Measurements from ENCODE around the gene CFAP298. TPM values are rescaled to one million over a fixed set of nuclear protein-coding genes. Genes with fewer than 3 reads are reported as not detected.

The CFAP298 gene
- total and polyA plus RNA-seq, 2 of the 13 experiments (the other 11 are each of a cell fraction or from before 2014, with no cell fraction given): 21.2 to 62.2 TPM

DNA sequence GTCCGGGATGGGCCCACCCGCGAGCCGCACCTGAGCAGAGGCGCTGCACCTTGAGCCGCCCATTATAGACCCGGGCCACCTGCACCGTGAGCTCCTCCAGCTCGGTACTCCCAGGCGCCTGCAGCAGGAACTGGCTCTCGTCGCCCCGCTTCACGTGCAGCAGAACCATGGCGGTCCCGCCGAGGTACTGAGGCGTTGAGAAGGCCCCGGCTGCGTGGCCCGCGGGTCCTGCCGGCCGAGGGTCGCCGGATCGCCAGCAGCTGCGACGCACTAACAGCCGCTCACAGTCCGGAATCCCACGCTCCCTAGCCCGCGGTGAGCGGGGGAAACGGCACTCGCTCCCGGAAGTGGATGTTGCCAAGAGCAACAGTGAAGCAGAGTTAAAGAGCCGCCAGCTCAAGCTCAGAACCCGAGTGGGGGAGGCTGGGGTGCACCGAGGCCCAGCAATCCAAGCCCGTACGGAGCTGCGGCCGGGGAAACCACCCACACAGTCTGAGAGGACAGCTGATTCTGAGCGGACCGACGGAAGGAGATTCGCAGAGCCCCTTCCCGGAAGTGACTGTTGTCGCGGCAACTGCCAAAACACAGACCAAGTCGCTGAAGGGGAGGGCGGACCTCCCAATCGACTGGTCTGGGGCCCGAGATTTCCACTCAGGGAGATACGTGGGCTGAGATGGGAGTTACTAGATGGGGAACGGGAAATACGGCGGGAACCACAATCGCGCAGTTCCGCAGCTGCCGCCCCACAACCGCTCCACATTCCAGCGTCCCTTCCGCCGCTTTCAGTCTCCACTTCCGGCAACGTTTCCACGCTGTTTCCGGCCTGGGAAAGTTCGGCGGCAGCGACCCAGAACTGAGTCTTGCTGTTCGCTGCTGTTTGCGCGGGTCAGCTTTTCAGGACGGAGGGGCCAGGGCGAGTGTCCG, at the start of gene CFAP298 (continued):
- TF ChIP-seq, protein P1, sequence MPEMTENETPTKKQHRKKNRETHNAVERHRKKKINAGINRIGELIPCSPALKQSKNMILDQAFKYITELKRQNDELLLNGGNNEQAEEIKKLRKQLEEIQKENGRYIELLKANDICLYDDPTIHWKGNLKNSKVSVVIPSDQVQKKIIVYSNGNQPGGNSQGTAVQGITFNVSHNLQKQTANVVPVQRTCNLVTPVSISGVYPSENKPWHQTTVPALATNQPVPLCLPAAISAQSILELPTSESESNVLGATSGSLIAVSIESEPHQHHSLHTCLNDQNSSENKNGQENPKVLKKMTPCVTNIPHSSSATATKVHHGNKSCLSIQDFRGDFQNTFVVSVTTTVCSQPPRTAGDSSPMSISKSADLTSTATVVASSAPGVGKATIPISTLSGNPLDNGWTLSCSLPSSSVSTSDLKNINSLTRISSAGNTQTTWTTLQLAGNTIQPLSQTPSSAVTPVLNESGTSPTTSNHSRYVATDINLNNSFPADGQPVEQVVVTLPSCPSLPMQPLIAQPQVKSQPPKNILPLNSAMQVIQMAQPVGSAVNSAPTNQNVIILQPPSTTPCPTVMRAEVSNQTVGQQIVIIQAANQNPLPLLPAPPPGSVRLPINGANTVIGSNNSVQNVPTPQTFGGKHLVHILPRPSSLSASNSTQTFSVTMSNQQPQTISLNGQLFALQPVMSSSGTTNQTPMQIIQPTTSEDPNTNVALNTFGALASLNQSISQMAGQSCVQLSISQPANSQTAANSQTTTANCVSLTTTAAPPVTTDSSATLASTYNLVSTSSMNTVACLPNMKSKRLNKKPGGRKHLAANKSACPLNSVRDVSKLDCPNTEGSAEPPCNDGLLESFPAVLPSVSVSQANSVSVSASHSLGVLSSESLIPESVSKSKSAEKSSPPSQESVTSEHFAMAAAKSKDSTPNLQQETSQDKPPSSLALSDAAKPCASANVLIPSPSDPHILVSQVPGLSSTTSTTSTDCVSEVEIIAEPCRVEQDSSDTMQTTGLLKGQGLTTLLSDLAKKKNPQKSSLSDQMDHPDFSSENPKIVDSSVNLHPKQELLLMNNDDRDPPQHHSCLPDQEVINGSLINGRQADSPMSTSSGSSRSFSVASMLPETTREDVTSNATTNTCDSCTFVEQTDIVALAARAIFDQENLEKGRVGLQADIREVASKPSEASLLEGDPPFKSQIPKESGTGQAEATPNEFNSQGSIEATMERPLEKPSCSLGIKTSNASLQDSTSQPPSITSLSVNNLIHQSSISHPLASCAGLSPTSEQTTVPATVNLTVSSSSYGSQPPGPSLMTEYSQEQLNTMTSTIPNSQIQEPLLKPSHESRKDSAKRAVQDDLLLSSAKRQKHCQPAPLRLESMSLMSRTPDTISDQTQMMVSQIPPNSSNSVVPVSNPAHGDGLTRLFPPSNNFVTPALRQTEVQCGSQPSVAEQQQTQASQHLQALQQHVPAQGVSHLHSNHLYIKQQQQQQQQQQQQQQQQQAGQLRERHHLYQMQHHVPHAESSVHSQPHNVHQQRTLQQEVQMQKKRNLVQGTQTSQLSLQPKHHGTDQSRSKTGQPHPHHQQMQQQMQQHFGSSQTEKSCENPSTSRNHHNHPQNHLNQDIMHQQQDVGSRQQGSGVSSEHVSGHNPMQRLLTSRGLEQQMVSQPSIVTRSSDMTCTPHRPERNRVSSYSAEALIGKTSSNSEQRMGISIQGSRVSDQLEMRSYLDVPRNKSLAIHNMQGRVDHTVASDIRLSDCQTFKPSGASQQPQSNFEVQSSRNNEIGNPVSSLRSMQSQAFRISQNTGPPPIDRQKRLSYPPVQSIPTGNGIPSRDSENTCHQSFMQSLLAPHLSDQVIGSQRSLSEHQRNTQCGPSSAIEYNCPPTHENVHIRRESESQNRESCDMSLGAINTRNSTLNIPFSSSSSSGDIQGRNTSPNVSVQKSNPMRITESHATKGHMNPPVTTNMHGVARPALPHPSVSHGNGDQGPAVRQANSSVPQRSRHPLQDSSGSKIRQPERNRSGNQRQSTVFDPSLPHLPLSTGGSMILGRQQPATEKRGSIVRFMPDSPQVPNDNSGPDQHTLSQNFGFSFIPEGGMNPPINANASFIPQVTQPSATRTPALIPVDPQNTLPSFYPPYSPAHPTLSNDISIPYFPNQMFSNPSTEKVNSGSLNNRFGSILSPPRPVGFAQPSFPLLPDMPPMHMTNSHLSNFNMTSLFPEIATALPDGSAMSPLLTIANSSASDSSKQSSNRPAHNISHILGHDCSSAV (CRISPR knock-in tag; IDR thresholded peaks at IDR 0.05; ENCODE audit: borderline replicate concordance): no peak
- no peak for TF ChIP-seq ATAD3A (CRISPR knock-in tag; IDR thresholded peaks at IDR 0.05)
- TF ChIP-seq SNAPC2 (CRISPR knock-in tag; IDR thresholded peaks at IDR 0.05): peak; percentile 33; the same call in 1 of the 2 replicates
- TF ChIP-seq EZH2 (conservative IDR thresholded peaks at IDR 0.05; ENCODE audit: low read depth, low read length): no peak
- TF ChIP-seq, protein P2, sequence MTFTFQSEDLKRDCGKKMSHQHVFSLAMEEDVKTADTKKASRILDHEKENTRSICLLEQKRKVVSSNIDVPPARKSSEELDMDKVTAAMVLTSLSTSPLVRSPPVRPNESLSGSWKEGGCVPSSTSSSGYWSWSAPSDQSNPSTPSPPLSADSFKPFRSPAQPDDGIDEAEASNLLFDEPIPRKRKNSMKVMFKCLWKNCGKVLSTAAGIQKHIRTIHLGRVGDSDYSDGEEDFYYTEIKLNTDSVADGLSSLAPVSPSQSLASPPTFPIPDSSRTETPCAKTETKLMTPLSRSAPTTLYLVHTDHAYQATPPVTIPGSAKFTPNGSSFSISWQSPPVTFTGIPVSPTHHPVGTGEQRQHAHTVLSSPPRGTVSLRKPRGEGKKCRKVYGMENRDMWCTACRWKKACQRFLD (CRISPR knock-in tag; IDR thresholded peaks at IDR 0.05; ENCODE audit: borderline replicate concordance): peak; percentile 20; the same call in 1 of the 2 replicates
- 0 out of 2 replicates have a peak, but pooled peaks have one; percentile 31 for TF ChIP-seq NKX3-1 (CRISPR knock-in tag; IDR thresholded peaks at IDR 0.05)
- peak; percentile 27 for TF ChIP-seq AGO1 (IDR thresholded peaks at IDR 0.05; ENCODE audit: low read depth, low read length, poor library complexity, severe bottlenecking)
- TF ChIP-seq, protein P3, sequence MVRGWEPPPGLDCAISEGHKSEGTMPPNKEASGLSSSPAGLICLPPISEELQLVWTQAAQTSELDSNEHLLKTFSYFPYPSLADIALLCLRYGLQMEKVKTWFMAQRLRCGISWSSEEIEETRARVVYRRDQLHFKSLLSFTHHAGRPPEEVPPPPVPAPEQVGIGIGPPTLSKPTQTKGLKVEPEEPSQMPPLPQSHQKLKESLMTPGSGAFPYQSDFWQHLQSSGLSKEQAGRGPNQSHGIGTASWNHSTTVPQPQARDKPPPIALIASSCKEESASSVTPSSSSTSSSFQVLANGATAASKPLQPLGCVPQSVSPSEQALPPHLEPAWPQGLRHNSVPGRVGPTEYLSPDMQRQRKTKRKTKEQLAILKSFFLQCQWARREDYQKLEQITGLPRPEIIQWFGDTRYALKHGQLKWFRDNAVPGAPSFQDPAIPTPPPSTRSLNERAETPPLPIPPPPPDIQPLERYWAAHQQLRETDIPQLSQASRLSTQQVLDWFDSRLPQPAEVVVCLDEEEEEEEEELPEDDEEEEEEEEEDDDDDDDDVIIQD (CRISPR knock-in tag; IDR thresholded peaks at IDR 0.05; ENCODE audit: low read depth): no peak
- no peak for TF ChIP-seq ZNF10 (CRISPR knock-in tag; IDR thresholded peaks at IDR 0.05; ENCODE audit: borderline replicate concordance, low read depth)
- TF ChIP-seq, protein P4, sequence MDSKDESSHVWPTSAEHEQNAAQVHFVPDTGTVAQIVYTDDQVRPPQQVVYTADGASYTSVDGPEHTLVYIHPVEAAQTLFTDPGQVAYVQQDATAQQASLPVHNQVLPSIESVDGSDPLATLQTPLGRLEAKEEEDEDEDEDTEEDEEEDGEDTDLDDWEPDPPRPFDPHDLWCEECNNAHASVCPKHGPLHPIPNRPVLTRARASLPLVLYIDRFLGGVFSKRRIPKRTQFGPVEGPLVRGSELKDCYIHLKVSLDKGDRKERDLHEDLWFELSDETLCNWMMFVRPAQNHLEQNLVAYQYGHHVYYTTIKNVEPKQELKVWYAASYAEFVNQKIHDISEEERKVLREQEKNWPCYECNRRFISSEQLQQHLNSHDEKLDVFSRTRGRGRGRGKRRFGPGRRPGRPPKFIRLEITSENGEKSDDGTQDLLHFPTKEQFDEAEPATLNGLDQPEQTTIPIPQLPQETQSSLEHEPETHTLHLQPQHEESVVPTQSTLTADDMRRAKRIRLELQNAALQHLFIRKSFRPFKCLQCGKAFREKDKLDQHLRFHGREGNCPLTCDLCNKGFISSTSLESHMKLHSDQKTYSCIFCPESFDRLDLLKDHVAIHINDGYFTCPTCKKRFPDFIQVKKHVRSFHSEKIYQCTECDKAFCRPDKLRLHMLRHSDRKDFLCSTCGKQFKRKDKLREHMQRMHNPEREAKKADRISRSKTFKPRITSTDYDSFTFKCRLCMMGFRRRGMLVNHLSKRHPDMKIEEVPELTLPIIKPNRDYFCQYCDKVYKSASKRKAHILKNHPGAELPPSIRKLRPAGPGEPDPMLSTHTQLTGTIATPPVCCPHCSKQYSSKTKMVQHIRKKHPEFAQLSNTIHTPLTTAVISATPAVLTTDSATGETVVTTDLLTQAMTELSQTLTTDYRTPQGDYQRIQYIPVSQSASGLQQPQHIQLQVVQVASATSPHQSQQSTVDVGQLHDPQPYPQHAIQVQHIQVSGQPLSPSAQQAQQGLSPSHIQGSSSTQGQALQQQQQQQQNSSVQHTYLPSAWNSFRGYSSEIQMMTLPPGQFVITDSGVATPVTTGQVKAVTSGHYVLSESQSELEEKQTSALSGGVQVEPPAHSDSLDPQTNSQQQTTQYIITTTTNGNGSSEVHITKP (CRISPR knock-in tag; IDR thresholded peaks at IDR 0.05; ENCODE audit: low read depth): peak; percentile 83
- TF ChIP-seq ZNF546 (CRISPR knock-in tag; conservative IDR thresholded peaks at IDR 0.05): peak; percentile 67; the same call in 1 of the 2 replicates
- TF ChIP-seq IRX3 (CRISPR knock-in tag; IDR thresholded peaks at IDR 0.05; ENCODE audit: borderline replicate concordance, low read depth): peak; percentile 14

Data from HepG2 (cell line).